22Rv1 (cell line): ENCODE results near the gene ABHD10.

ENCODE experiments used
- CTCF ChIP-seq: fragments of 450-650 bp; IDR thresholded peaks from 2 replicates; pipeline ENCODE4 v1.5.1; 2017; ENCODE audit warnings: mild to moderate bottlenecking
- ZFX ChIP-seq: fragments of 450-650 bp; IDR thresholded peaks from 2 replicates; pipeline ENCODE4 v1.6.1; 2017; ENCODE audit warnings: antibody characterized with exemption, borderline replicate concordance

DNA sequence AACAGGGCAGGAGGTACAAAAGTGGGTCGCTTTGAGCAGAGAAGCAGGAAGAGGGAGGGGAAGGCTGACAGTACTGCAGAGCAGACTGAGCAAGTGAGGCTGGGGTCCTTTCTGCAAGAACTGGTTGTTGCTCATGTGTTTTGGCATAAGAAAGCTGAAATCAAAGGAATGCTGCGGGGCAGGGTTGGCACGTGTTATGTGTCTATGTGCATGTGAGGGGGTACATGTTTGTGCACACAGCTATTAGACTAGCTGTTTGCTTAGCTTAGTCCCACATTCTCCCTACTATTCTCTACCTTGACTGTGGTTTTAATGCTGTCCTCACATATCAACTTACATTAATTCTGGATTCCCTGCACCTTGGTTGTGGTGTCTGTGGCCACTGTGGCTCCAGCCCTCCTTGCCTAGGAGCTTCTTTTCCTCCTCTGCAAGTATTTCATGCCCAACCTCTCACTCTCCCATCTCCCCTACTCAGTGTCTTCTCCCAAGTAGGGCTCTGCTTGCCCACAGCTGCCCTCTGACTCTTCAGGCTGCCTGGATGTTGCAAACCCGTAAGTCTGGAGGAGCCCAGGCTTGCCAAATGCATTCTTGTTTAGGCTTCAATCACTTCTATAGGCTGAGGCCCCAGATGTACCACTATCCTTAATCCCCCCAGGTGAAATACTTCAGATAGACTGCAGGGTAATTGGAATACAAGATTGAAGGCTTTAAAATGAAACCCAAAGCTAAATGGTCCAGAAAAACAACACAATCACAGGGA, 24.7 kb downstream of the ABHD10 start:
- no peak for TF ChIP-seq CTCF
- no peak for TF ChIP-seq ZFX
